Stimulated activated CD8-positive, alpha-beta memory T cell treated with anti-CD3 and anti-CD28 coated beads, Interleukin-4, amount 100 ng/mL, for 48 hours (primary cell): Measurements from ENCODE around the gene IL20RB.
"Not testable (repeated sequence)": the region's sequence is repeated elsewhere in the genome, so short reads cannot be mapped to it uniquely, and the experiment has no call there.

Experiments used
- DNase-seq: peaks from one replicate; pipeline ENCODE4 v3.0.0-alpha.2; 2020

Gene IL20RB

DNA sequence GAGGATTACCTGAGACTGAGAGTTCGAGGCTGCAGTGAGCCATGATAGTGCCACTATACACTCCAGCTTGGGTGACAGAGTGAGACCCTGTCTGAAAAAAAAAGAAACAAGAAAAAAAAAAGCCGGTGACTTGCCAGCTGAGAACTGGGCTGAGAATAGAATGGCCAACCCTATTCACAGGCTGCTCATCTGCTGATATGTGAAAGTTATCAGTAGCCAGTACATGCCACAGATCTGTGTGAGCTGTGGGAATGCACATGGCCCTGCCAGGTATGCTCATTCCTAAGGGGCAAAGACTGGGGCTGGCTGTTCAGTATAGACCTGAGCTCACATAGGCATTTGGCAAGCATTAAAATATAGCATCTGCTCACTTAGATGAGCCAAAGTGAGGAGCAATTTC lies 30.9 kb downstream of the IL20RB start:
- no peak for DNase-seq

DNA sequence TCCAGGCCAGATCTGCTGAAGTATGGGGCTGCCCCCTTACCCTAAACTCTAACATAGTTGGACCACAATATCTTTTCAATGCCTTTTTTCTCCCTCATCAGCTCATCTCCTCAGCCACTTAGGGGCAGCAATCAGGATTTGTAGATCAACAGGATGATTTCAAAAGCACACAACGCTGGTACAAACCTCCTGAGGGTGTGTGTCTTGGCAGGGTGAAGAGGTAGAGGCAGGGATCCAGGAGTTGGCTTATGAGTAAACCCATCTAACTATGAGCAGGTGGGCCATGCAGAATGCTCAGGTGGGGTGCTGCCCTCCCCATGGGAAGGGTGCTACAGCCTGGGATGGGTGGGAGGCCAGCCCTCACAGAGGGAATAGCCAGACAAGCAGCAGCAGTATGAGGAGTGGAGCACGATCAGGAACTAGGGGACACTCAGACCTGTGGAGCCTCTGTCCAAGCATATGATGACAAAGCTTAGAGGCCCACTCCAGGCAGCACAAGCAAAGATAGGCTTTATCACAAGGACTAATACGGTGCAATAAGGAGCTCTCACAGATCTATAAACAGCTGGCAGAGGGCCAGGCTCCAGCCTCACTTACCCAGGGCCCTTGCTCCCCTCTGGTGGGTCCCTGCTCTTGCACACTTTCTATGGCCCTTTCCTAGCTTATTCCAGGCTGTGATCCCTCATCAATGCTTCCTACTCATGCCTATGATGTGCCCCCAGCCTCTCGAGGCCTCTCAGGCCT lies 32.2 kb downstream of the IL20RB start:
- DNase-seq = no peak

DNA sequence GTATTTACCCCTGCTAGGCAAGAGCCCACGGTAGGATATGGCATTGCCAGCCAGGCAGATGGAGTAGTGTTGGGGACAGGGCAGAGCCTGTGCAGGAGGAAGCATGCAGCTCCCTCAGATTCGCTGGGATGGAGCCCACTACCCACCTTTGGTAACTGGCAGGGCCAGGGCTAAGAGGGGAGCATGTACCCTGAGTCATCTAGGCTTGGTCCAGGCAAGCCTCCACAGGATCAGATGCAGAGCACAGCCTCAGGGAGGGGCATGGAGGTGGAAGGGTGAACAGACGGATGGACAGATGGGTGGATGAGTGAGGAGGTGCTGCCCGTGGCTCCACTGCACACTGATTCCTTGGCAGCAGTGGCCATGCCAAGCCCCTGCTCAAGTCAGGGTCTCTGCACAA lies 33.0 kb downstream of the IL20RB start:
- DNase-seq = no peak

DNA sequence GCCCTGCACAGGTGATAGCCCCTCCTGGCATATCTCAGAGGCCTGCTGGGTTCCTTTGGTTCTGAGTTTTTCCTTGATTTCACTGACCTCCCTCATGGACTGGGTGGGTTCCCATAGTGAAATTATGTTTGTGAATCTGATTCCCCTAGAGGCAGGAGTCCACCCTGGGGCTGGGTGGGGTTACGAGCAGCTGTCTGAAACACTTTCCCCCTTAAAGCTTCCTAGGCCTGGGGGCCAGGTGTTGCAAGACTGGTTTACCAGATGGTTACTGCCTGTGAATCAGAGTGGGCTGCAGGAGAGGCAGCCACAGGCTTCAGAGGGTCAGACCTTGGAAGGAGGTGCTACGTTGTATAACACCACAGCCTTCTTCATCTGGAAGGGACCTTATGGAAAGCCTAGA lies 34.3 kb downstream of the IL20RB start:
- DNase-seq = no peak

DNA sequence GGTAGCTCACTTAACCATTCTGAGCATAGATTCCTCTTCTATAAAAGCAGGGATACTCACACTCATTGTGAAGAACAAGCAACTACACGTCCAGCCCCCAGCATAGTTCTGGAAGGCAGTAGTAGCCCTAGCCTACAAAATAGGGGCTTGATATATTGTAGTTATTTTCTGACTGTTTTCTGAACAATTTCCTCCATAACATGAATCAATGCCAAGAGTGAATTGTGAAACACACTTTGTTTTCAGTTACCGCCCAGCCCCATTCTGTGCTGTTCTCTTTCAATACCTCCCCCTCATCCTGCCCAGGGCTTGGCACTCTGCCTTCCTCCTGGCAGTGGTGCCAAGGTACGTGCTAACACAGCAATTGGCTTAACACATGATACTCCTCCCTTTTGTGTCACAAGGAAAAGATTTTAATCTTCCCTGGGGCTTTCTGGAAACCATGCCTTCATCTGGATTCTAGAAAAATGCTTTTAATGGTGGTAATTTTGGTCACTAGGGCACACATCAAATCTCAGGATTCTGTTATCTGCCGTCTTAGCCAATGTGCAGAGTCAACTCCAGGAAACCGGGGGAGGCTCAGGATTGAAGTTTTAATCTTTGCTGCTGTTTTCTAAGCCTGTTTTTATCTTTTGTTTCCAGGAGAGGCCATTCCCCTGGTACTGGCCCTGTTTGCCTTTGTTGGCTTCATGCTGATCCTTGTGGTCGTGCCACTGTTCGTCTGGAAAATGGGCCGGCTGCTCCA lies 37.2 kb downstream of the IL20RB start:
- no peak for DNase-seq

DNA sequence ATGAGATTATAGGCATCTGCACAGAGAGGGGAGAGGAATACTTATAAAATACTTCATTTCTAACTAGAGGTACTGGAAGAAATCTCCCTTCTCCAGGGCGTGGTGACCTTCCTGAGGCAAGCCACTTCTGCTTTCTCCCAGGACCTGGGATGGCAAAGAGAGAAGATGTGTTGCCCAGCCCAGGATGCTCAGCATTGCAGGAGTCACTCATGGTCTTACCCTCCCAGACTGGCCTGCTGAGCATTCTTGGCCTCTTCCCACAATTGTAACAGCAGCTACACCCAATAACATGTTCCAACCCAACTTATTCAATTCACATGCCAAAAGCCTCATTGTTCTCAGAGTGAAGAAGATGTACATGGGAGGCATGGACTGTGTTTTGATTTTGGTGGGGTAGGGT lies 37.9 kb downstream of the IL20RB start:
- no peak for DNase-seq

DNA sequence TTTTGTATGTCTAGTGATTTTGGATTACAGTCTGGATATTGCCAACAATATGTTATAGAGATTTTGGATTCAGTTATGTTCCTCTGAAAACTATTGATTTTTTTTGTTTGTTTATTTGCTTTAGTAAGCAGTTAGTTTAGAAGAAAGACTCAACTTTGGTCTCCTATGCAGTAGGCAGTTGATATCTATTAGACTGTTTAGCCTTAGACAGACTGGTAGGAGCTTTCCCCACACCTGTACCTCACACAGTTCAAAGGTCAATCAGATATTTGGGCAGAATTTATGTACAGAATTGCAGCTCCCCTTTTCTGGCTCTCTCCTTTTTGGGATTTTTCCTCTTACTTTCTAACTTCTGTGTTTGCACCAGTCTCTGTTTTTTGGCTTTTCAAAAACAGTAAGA lies 42.3 kb downstream of the IL20RB start:
- DNase-seq = no peak

DNA sequence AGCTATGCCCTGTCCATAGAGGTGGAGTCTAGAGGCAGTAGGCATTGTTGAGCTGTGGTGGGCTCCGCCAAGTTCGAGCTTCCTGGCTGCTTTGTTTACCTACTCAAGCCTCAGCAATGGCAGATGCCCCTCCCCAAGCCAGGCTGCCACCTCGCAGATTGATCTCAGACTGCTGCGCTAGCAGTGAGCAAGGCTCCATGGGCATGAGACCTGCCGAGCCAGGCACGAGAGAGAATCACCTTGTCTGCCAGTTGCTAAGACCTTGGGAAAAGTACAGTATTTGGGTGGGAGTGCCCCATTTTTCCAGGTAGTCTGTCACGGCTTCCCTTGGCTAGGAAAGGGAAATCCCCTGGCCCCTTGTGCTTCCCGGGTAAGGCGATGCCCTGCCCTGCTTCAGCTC lies 49.6 kb downstream of the IL20RB start:
- not testable (repeated sequence) for DNase-seq

DNA sequence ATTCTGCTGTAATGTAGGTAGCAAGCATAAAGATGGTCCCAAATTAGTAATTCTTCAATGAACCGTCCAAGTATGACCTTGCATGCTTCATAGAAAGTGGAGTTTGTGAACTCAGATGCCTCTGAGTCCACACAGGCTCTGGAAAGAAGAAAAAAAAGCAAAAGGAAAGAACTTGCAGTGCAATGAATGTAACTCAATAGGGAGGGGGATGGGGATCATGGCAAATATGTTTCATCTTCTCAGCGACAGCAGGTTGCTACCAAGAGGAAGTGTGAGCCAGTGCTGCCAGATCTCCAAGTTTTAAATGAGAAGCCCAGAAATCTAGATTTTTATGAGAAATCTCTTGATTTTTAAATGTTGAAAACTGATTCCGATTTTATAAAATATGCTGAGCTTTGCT lies 50.3 kb downstream of the IL20RB start:
- DNase-seq = no peak

DNA sequence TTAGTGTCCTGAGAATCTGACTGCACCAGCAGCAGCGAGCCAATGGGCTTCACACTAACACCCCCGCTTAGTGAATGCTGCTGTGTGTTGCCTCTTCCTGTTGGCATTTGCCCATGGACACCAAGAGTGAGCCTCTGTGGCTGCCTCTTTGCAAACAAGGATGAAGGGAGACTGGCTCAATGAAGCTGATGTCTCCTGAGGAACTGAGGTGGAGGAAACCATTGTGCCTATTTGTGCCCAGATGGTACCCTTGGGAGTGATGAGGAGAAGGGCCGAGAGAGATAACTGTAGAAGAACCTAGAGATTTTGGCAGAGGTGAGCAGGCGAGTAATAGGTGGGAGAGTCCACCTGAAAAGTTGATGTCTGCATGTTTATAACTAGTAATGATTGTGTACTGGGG lies 51.2 kb downstream of the IL20RB start:
- no peak for DNase-seq

DNA sequence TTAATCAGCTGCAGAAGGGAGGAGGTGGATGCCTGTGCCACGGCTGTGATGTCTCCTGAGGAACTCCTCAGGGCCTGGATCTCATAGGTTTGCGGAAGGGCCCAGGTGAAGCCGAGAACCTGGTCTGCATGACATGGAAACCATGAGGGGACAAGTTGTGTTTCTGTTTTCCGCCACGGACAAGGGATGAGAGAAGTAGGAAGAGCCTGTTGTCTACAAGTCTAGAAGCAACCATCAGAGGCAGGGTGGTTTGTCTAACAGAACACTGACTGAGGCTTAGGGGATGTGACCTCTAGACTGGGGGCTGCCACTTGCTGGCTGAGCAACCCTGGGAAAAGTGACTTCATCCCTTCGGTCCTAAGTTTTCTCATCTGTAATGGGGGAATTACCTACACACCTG lies 52.4 kb downstream of the IL20RB start:
- no peak for DNase-seq

DNA sequence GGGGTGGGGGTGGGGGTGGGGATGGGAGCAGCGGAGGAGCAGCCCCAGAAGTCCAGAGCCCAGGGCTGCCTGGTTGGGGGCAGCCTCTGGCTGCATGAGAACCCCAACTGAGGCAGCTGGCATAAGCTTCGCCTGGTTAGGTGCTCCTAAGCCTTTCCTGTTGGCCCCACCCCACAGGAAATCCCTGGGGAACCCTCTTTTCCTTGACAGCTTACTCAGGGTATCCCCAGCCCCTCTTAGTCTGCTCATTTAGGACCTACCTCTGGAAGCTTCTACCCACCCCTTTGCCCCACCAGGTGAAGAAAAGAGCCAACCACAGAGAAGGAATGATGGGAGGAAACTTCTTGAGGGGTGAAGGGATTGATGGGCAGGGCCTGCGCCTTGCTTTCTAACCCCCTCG lies 53.4 kb downstream of the IL20RB start:
- DNase-seq = no peak

DNA sequence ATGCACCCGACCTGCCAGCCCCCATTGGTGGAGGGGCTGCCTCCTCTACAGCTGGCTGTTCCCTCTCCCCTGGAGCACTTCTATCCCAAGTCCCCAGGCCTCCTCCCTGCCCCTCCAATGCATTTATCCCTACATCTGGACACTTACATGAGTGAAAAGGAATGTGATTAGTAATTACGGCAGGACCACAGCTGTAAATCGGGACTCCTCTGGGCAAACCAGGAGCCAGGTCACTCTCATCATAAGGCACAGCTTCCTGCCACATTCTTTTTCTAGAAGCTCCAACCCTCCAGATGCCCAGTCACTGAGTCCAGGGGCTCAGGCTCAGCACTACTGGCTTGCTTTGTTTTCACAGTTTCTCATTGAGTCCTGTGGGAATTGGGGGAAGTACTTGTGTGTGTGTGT lies 54.3 kb downstream of the IL20RB start:
- DNase-seq = no peak

DNA sequence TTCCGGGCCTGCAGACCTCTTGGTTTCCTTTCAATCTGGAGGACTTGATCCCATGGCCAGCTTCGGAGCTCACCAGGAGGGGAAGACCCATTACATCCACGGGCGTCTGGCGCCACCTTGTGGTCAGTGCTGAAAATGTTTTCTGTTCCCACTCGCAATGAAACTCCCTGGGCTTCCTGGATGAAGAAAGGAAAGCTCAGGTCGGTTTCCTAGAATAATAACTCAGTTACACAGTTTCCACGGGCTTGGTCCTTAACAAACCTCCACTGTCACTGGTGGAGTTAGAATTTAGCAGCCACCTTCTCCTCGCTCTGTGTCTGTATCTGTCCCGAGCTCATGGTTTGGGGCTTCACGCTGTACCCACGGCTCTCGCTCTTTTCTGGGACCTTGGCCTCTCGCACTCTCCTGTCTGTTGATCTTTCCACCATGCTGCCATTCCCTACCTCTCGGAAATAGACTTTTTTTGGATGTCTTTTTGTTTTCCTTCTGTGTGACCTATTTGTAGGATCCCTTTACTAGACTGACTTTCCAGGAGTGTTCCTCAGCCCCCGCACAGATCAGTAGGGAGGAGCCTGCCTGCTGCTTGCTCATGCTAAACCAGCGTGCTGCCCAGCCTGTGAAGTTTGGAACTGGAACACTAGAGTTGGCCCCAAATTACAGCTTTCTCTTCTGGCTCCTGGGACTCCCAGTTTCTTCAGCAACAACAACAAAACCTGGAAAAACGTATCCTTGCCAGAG lies 56.3 kb downstream of the IL20RB start:
- peak; percentile 92 for DNase-seq

DNA sequence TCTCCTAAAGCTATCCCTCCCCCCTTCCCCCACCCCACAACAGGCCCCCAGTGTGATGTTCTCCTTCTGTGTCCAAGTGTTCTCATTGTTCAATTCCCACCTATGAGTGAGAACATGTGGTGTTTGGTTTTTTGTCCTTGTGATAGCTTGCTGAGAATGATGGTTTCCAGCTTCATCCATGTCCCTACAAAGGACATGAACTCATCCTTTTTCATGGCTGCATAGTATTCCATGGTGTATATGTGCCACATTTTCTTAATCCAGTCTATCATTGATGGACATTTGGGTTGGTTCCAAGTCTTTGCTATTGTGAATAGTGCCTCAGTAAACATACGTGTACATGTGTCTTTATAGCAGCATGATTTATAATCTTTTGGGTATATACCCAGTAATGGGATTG lies 59.5 kb downstream of the IL20RB start:
- not testable (repeated sequence) for DNase-seq

DNA sequence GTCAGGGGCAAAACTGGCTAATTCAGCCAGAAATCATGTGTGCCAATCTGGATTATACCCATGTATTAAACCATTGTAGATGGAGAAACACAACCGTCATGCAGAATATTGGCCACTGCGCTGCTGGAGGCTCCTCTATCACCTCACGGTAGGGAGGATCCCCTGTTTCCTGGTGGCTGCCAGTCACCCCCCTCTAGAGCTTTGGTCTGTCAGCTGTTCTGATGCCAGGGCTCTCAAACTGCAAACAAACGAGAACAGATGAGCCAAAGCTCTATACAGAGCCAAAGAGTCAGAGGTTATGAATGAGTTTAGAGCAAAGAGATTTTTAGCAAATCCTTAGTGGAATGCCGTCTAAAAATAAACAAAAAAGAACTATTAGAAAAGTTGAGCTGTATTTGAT lies 62.5 kb downstream of the IL20RB start:
- no peak for DNase-seq

DNA sequence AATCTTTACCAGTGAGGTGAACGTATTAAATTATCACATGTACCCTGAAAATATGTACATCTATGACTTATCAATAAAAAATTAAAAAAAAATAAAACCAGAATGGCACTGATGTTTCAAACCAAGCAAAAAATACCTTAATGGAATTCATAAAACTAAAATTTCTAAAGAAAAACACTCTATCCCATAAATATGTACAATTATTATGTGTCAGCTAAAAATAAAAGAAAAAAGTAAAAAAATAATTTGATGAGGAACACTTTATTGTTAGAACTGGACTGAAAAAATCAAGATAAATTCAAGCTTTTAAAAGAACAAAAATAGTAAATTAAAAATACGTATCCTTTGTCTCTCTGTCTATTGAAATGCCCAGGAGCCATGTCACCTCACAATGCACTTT lies 63.1 kb downstream of the IL20RB start:
- no peak for DNase-seq

DNA sequence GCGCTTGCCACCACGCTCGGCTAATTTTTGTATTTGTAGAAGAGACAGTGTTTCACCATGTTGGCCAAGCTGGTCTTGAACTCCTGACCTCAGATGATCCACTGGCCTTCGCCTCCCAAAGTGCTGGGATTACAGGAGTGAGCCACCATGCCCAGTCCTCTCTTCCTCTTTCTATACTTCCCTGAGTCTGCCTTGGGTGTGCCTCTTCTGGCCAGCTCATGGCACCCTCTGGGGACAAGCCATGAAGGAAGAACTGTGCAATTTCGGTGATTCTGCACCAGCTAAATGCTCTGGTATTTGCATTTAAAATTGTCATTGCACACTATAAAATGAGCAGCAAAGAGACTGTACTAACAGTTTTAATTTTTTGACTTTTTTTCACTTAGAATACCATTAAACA lies 66.6 kb downstream of the IL20RB start:
- no peak for DNase-seq

DNA sequence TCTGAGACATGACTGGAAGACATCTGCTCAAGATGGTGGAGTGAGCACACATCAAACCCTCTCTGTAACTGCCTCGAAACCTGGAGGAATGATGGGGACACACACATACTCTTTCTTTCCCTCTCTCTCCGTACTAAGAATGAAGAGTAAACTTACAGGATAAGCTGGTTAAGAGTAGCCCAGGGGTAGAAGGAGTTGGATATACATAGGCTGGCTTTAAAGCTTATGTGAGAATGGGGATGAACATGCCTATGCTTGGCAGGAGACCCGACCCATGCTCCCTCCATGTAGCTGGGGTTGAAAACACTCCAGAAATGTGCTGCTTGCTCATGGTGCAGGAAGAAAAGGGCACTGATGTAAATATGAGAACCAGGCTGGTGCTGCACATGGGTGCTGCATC lies 68.9 kb downstream of the IL20RB start:
- no peak for DNase-seq

DNA sequence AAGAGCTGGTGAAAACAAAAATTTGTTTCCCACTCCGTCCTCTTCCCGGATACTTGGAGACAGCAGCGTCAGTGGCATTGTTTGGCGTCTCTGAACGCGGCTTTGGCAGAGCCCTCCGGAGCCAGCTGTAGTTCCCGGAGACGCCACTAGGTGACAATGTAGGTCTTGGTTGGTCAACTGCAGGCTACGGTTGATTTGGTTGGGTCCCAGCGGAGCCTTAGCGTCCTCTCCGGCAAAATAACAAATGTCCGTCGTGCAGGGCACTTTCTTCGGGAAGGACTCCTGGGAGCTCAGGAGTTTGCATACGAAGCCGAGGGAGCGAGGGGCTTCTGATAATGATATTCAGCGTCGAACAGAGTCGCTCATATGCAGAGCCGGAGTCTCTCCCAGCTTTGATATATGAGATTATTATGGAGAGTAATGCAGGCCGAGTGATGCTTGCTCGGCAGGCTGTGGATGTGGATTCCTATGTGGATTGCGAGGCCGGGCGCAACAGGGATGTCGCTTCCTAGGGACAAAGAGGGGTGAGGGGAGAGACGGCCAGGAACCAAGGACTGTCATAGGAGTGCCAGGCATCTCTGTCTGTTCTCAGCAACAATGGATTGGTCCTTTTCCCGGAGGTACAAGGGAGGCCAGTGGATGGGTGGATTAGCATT lies 74.8 kb downstream of the IL20RB start:
- peak; percentile 97 for DNase-seq

DNA sequence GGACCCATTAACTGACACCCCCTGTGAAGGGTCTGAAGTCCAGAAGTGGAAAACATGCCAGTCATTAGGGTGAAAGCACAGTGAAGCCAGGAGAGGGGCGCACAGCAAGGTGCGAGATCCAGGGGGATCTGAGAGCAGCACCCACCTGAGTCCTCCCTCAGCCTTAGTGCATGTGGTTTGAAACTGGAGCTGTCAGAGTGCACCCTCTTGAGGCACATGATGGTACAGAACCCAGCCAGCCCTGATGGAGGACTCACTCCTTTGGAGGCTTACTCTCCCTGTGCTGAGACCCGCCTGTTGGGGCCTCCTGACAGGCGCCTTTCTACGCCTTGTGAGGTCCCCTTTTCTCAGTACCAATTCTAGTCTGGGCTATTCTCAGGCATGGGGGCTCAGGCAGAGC lies 77.8 kb downstream of the IL20RB start:
- no peak for DNase-seq

DNA sequence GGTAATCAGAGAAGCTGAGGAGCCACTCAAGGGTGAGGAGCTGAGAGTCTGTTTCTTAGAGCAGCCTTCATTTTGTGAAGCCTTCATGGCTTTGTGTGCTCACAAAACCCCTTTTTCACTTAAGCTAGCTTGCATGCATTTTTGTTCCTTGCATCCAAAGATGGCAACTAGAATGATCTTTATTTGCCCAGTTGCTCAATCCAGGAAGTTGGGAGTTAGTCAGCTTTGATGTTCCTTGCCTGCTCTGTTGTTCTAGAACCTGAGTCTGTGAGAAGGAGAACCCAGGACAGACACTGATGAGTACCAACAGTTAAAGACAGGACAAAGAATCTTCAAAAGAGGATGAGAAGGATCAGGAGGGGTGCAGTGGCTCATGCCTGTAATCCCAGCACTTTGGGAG lies 81.8 kb downstream of the IL20RB start:
- no peak for DNase-seq

DNA sequence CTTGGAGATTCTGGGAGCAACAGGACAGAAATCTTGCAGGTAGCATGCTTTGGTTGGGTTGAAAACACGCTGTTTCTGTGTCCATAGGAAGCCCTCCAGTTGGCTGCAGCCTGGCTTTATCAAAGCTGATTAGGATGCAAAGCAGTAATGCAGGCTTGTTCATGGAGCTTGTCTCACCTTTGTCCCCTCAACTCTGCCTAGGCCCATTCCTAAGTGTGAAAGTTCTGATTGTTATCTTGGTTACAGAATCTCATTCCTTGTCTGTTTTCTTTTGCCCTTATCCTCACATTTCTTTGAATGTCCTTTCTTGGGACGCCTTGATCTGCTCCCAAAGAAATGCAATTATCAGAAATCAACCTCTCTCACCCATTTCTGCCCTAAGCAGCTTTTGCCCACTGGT lies 83.5 kb downstream of the IL20RB start:
- DNase-seq = no peak

DNA sequence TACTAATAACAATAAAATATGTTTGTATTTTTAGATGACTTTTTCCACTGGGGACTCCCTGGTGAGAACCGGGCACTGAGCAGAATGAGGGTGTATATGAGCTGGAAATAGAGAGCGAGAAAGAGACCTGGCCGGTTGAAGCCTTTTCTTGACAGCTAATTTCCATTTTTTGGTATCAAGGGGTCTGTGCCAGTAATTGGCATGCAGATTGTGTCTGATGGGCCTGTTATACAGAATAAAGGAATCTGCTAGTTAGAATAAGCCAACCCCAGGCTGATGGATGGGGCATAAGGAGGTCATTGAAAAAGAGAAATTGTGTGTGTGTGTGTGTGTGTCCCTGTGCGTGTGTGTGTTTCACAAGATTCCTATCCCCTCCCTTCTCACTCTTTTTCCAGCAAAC lies 83.9 kb downstream of the IL20RB start:
- DNase-seq = no peak
